Measurements from ENCODE around the gene PCNP. TPM values are rescaled to one million over a fixed set of nuclear protein-coding genes. Genes with fewer than 3 reads are reported as not detected.

The PCNP gene
- total RNA-seq, 2 experiments from 2014 or later, result 49.2 to 153 TPM

- TF ChIP-seq EZH2phosphoT487 (IDR thresholded peaks at IDR 0.05; ENCODE audit: borderline replicate concordance, low read depth, low read length), result no peak
- TF ChIP-seq CTCF (conservative IDR thresholded peaks at IDR 0.05; ENCODE audit: low read length), result no peak
- POLR2A ChIA-PET, result interaction anchor here (0.6 to 3.2 kb wide), 13 partner anchors 11 to 111 kb away, joined by 3 to 26 read pairs (median 4); partner anchors contain the start of genes SENP7 and TRMT10C
- Histone ChIP-seq H3K36me3 (ENCODE audit: insufficient read depth, low read length) (peaks cover 32% of the 10 kb centered on the region), H3K4me2 (ENCODE audit: low read length) (peak overlapping the region; percentile 86), H3K4me1 (ENCODE audit: insufficient read depth, low read length, poor library complexity, severe bottlenecking) (peaks cover 36% of the 10 kb centered on the region), H3K9me2 (ENCODE audit: insufficient read depth, low read length) (no peaks in the 10 kb centered on the region), H2AFZ (ENCODE audit: low read length) (peak overlapping the region; percentile 83; the same call in 1 of the 2 replicates), H4K20me1 (ENCODE audit: insufficient read depth, low read length) (peaks cover 23% of the 10 kb centered on the region; the same call in 1 of the 2 replicates), H3K4me3 (ENCODE audit: low read depth, low read length, poor library complexity, severe bottlenecking) (peak overlapping the region; percentile 92), H3K27ac (ENCODE audit: low read depth, low read length, poor library complexity, severe bottlenecking) (peak overlapping the region; percentile 76), H3K9me3 (ENCODE audit: low read length) (no peaks in the 10 kb centered on the region), H3K79me2 (ENCODE audit: insufficient read depth, low read depth, low read length) (peaks cover 53% of the 10 kb centered on the region)
- intact Hi-C loops (cut with micrococcal nuclease; ENCODE audit: unreplicated experiment), result loop anchor here (1.0 to 10.0 kb wide), 2 partner anchors 102 to 650 kb away; no protein-coding TSS in a partner anchor
- CTCF ChIA-PET (ENCODE audit: unreplicated experiment), result interaction anchor here (0.6 to 1.0 kb wide), 2 partner anchors 110 to 1172 kb away, joined by 3 to 4 read pairs; no protein-coding TSS in a partner anchor
- no TSS peak for BruUV-seq (replicated peaks)
- peak; percentile 66 for DNase-seq (ENCODE audit: low spot score)
Observed at GRCh38 chr3:101574388-101575112, 570 bp downstream of the PCNP start.

- Histone ChIP-seq H3K9me3 (ENCODE audit: low read length) (peaks cover 6% of the 10 kb centered on the region; the same call in 1 of the 2 replicates), H3K9me2 (ENCODE audit: insufficient read depth, low read length) (no peaks in the 10 kb centered on the region), H3K79me2 (ENCODE audit: insufficient read depth, low read depth, low read length) (peaks cover 80% of the 10 kb centered on the region), H4K20me1 (ENCODE audit: insufficient read depth, low read length) (peaks cover 23% of the 10 kb centered on the region; the same call in 1 of the 2 replicates), H3K27ac (ENCODE audit: low read depth, low read length, poor library complexity, severe bottlenecking) (no peak overlapping the region), H2AFZ (ENCODE audit: low read length) (no peak overlapping the region), H3K4me1 (ENCODE audit: insufficient read depth, low read length, poor library complexity, severe bottlenecking) (peaks cover 36% of the 10 kb centered on the region), H3K4me3 (ENCODE audit: low read depth, low read length, poor library complexity, severe bottlenecking) (peak overlapping the region; percentile 41), H3K36me3 (ENCODE audit: insufficient read depth, low read length) (peaks cover 59% of the 10 kb centered on the region), H3K4me2 (ENCODE audit: low read length) (peak overlapping the region; percentile 65)
- CTCF ChIA-PET (ENCODE audit: unreplicated experiment), result no interaction called here
- intact Hi-C loops (cut with micrococcal nuclease; ENCODE audit: unreplicated experiment), result loop anchor here (10.0 kb wide), 1 partner anchor 648 kb away; no protein-coding TSS in a partner anchor
- no TSS peak for BruUV-seq (replicated peaks)
- DNase-seq (ENCODE audit: low spot score), result peak; percentile 45
- POLR2A ChIA-PET, result interaction anchor here (1.6 to 1.9 kb wide), 2 partner anchors 12 to 15 kb away, joined by 5 read pairs; partner anchors contain the start of gene TRMT10C
- TF ChIP-seq CTCF (conservative IDR thresholded peaks at IDR 0.05; ENCODE audit: low read length), result no peak
- no peak for TF ChIP-seq EZH2phosphoT487 (IDR thresholded peaks at IDR 0.05; ENCODE audit: borderline replicate concordance, low read depth, low read length)
Observed at GRCh38 chr3:101577286-101577685, 3.3 kb downstream of the PCNP start.
